Vein endothelial cell (primary cell): ENCODE measurements around the gene PRIMPOL. TPM values are rescaled to one million over a fixed set of nuclear protein-coding genes. Genes with fewer than 3 reads are reported as not detected.

ENCODE experiments used
- total RNA-seq: library from RNA; depleted of rRNA; stranded (reverse); fragments of >200 nt; gene quantifications from 2 replicates; pipeline ENCODE4 v1.2.3, GENCODE V29; 2012

The PRIMPOL gene
- 5.2 and 8.0 TPM in 2 replicates for total RNA-seq

DNA sequence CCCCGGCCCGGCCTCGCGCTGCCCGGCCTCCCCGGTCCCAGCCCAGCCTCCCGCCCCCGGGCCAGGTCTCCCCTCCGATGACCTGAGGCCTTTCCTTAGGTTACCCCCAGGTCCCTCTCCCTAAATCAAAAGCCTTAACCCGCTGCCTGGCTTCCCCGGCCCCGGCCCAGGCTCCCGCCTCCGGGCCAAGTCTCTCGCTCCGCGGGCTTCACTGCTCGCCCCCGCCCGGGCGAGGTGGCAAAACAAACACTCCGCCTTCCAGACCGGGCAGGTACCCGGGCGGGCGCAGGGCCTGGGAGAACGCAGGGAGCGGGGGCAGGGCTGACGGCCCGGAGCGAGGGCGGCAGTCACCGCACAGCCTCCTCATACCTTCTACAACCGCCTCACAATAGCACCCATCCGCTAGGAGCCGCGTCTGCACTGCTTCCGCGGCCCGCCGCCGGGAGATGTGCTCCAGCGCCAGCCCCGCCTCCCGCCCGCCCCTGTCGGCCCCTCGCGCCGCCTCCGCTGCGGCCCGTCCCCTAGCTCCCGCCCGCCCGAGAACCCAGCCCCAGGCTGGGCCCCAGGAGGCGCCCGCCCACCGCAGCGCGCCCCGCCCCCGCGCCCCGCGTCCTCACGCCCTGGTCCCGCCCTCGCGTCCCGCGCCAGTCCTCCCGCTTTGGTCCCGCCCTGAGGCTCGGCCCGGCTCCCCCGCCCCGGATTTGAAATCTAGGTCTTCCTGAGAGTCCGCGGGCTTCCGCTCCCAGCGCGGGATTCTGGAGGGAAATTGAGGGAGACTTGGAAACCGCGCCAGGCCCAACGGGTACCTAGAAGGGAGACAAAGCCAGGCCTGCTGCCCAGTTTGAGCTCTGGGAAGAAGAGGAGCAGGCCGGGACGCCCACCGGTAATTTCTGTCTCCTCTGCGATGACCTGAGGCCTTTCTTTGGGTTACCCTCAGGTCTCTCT, at the start of gene PRIMPOL, which contains the start of gene CASP3:
PRIMPOL (plus strand) TSS at position 713 of the 945 bp plus-strand sequence. CDS start 7,403 bp downstream, outside the sequence.
CASP3 (minus strand) TSS at position 422 of the 945 bp plus-strand sequence. CDS start 10,994 bp downstream, outside the sequence.

DNA sequence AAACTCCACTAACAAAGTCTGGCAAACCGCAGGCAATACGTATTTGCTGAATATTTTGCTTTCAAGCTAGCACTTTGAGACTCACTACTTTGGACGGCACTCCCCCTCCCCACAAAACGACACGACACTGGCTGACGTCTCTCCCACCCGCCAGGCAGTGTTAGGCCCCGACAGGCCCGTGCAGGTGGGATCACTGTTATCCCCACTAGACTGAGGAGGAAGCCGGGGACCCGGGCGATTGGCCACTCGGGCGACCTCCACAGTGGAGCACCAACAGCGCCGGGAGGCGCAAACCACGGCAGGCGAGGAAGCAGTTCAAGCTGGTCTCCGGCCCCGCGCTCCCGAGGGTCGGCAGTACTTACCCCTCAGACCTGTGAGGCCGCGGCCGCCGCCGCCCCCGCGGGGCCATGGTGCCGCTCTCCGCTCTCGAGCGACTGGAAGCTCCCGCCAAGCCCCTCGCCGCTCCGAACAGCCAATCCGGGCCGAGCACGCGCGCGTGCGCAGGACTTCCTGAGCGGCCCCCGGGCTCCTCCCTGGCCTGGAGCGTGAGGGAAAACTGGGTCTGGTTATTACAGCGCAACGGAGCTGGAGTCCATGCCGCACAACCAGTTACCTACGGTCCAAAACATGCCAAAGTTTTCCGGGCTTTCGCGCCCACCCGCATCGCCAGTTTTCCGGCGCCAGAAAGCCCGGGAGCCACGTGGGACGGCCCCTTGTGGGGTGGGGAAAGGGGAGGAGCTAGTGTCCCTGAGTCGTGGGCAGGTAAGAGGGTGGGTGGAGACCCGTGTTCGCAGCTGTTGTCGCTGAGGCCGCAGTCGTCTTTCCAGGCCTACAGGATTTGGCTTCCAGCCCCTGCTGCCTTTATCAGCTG, 84.4 kb downstream of the PRIMPOL start, which contains the start of gene CENPU:
CENPU (minus strand) TSS at position 443 of the 871 bp plus-strand sequence; CDS start at position 409, 34 bp downstream.

Other genes with a start within 250 kb of the PRIMPOL start
- gene IRF2, start 175.2 kb upstream of the PRIMPOL start, total RNA-seq = 18.6 and 32.5 TPM in 2 replicates
- 47.4 and 68.1 TPM in 2 replicates for gene CASP3, start 291 bp upstream of the PRIMPOL start, total RNA-seq
- gene CENPU, start 84.4 kb downstream of the PRIMPOL start, total RNA-seq = 17.0 and 25.9 TPM in 2 replicates
- gene ACSL1, start 176.2 kb downstream of the PRIMPOL start, total RNA-seq = 13.4 and 17.8 TPM in 2 replicates